Stimulated activated naive CD8-positive, alpha-beta T cell treated with anti-CD3 and anti-CD28 coated beads, Interleukin-15, Interleukin-2, amounts not matched to agents 100 ng/mL and 50 ng/mL, for 24 hours (primary cell): ENCODE data around the gene DNAJB6.

Source experiments
- H3K27ac Mint-ChIP-seq: one replicate; pipeline ENCODE4 v1.8.0; 2021; ENCODE audit warnings: mild to moderate bottlenecking, mixed read lengths
- H3K27me3 Mint-ChIP-seq: one replicate; pipeline ENCODE4 v1.8.0; 2021; ENCODE audit warnings: mixed read lengths
- H3K36me3 Mint-ChIP-seq: one replicate; pipeline ENCODE4 v1.8.0; 2021; ENCODE audit warnings: low read depth, mixed read lengths
- H3K4me1 Mint-ChIP-seq: one replicate; pipeline ENCODE4 v1.8.0; 2021; ENCODE audit warnings: low read depth, mixed read lengths
- H3K4me3 Mint-ChIP-seq: one replicate; pipeline ENCODE4 v1.8.0; 2021; ENCODE audit warnings: mild to moderate bottlenecking, mixed read lengths
- H3K9me3 Mint-ChIP-seq: one replicate; pipeline ENCODE4 v1.8.0; 2021; ENCODE audit warnings: mixed read lengths

Gene DNAJB6

GRCh38 chr7:157427811-157428553 is 91.2 kb downstream of the DNAJB6 start:
- H3K27ac Mint-ChIP-seq, result no peak overlapping the region
- H3K36me3 Mint-ChIP-seq, result no peaks in the 10 kb centered on the region
- no peak overlapping the region for H3K4me3 Mint-ChIP-seq
- H3K9me3 Mint-ChIP-seq, result no peaks in the 10 kb centered on the region
- peaks cover 8% of the 10 kb centered on the region for H3K4me1 Mint-ChIP-seq
- H3K27me3 Mint-ChIP-seq, result no peaks in the 10 kb centered on the region

GRCh38 chr7:157428554-157428945 is 91.7 kb downstream of the DNAJB6 start:
- H3K36me3 Mint-ChIP-seq, result no peaks in the 10 kb centered on the region
- H3K27ac Mint-ChIP-seq, result no peak overlapping the region
- H3K27me3 Mint-ChIP-seq, result no peaks in the 10 kb centered on the region
- H3K9me3 Mint-ChIP-seq, result no peaks in the 10 kb centered on the region
- H3K4me3 Mint-ChIP-seq, result no peak overlapping the region
- H3K4me1 Mint-ChIP-seq, result peaks cover 11% of the 10 kb centered on the region

- H3K4me1 Mint-ChIP-seq, result peaks cover 11% of the 10 kb centered on the region
- no peaks in the 10 kb centered on the region for H3K27me3 Mint-ChIP-seq
- H3K4me3 Mint-ChIP-seq, result no peak overlapping the region
- no peaks in the 10 kb centered on the region for H3K9me3 Mint-ChIP-seq
- no peaks in the 10 kb centered on the region for H3K36me3 Mint-ChIP-seq
- no peak overlapping the region for H3K27ac Mint-ChIP-seq
Measured at GRCh38 chr7:157429001-157429679, 92.3 kb downstream of the DNAJB6 start.

GRCh38 chr7:157429680-157430224 is 92.9 kb downstream of the DNAJB6 start:
- H3K9me3 Mint-ChIP-seq, result no peaks in the 10 kb centered on the region
- H3K27me3 Mint-ChIP-seq, result no peaks in the 10 kb centered on the region
- no peak overlapping the region for H3K4me3 Mint-ChIP-seq
- H3K4me1 Mint-ChIP-seq, result peaks cover 11% of the 10 kb centered on the region
- H3K36me3 Mint-ChIP-seq, result no peaks in the 10 kb centered on the region
- no peak overlapping the region for H3K27ac Mint-ChIP-seq

GRCh38 chr7:157430721-157431120 is 93.9 kb downstream of the DNAJB6 start:
- H3K27ac Mint-ChIP-seq, result no peak overlapping the region
- H3K9me3 Mint-ChIP-seq, result no peaks in the 10 kb centered on the region
- H3K4me3 Mint-ChIP-seq, result no peak overlapping the region
- no peaks in the 10 kb centered on the region for H3K36me3 Mint-ChIP-seq
- no peaks in the 10 kb centered on the region for H3K27me3 Mint-ChIP-seq
- peaks cover 11% of the 10 kb centered on the region for H3K4me1 Mint-ChIP-seq

- Mint-ChIP-seq H3K27me3 (no peaks in the 10 kb centered on the region), H3K9me3 (no peaks in the 10 kb centered on the region), H3K27ac (no peak overlapping the region), H3K4me1 (peaks cover 11% of the 10 kb centered on the region), H3K4me3 (no peak overlapping the region), H3K36me3 (no peaks in the 10 kb centered on the region)
Measured at GRCh38 chr7:157431173-157431950, 94.6 kb downstream of the DNAJB6 start.

- Mint-ChIP-seq H3K36me3 (no peaks in the 10 kb centered on the region), H3K27me3 (no peaks in the 10 kb centered on the region), H3K27ac (no peak overlapping the region), H3K4me3 (no peak overlapping the region), H3K9me3 (no peaks in the 10 kb centered on the region), H3K4me1 (peaks cover 11% of the 10 kb centered on the region)
Measured at GRCh38 chr7:157431951-157432540, 95.2 kb downstream of the DNAJB6 start.

GRCh38 chr7:157432541-157432956 is 95.7 kb downstream of the DNAJB6 start:
- Mint-ChIP-seq H3K4me3 (no peak overlapping the region), H3K27ac (no peak overlapping the region), H3K9me3 (no peaks in the 10 kb centered on the region), H3K36me3 (no peaks in the 10 kb centered on the region), H3K4me1 (peaks cover 11% of the 10 kb centered on the region), H3K27me3 (no peaks in the 10 kb centered on the region)

GRCh38 chr7:157432957-157433576 is 96.3 kb downstream of the DNAJB6 start:
- Mint-ChIP-seq H3K4me1 (peaks cover 11% of the 10 kb centered on the region), H3K27me3 (no peaks in the 10 kb centered on the region), H3K27ac (no peak overlapping the region), H3K4me3 (no peak overlapping the region), H3K36me3 (no peaks in the 10 kb centered on the region), H3K9me3 (no peaks in the 10 kb centered on the region)

- Mint-ChIP-seq H3K27me3 (no peaks in the 10 kb centered on the region), H3K27ac (no peak overlapping the region), H3K36me3 (no peaks in the 10 kb centered on the region), H3K4me1 (peaks cover 11% of the 10 kb centered on the region), H3K9me3 (no peaks in the 10 kb centered on the region), H3K4me3 (no peak overlapping the region)
Measured at GRCh38 chr7:157433628-157434027, 96.8 kb downstream of the DNAJB6 start.

- Mint-ChIP-seq H3K4me1 (peaks cover 11% of the 10 kb centered on the region), H3K27me3 (no peaks in the 10 kb centered on the region), H3K27ac (no peak overlapping the region), H3K36me3 (no peaks in the 10 kb centered on the region), H3K4me3 (no peak overlapping the region), H3K9me3 (no peaks in the 10 kb centered on the region)
Measured at GRCh38 chr7:157434231-157434630, 97.4 kb downstream of the DNAJB6 start.

GRCh38 chr7:157434701-157435100 is 97.9 kb downstream of the DNAJB6 start:
- Mint-ChIP-seq H3K27ac (no peak overlapping the region), H3K4me3 (no peak overlapping the region), H3K9me3 (no peaks in the 10 kb centered on the region), H3K36me3 (no peaks in the 10 kb centered on the region), H3K4me1 (peaks cover 11% of the 10 kb centered on the region), H3K27me3 (no peaks in the 10 kb centered on the region)

- Mint-ChIP-seq H3K9me3 (no peaks in the 10 kb centered on the region), H3K27me3 (no peaks in the 10 kb centered on the region), H3K4me3 (no peak overlapping the region), H3K27ac (no peak overlapping the region), H3K36me3 (no peaks in the 10 kb centered on the region), H3K4me1 (peaks cover 11% of the 10 kb centered on the region)
Measured at GRCh38 chr7:157436076-157436475, 99.3 kb downstream of the DNAJB6 start.

- peaks cover 11% of the 10 kb centered on the region for H3K4me1 Mint-ChIP-seq
- no peaks in the 10 kb centered on the region for H3K36me3 Mint-ChIP-seq
- H3K27me3 Mint-ChIP-seq, result no peaks in the 10 kb centered on the region
- no peaks in the 10 kb centered on the region for H3K9me3 Mint-ChIP-seq
- no peak overlapping the region for H3K27ac Mint-ChIP-seq
- no peak overlapping the region for H3K4me3 Mint-ChIP-seq
Measured at GRCh38 chr7:157436763-157437480, 100.1 kb downstream of the DNAJB6 start.
